Measurements from ENCODE around the gene SULT6B1.
"Not testable (repeated sequence)": the region's sequence is repeated elsewhere in the genome, so short reads cannot be mapped to it uniquely, and the experiment has no call there.

The SULT6B1 gene

GRCh38 chr2:37195862-37196319 lies 7.4 kb upstream of the SULT6B1 start:
- not testable (repeated sequence) for DNase-seq (ENCODE audit: low read depth)

- DNase-seq (ENCODE audit: low read depth): no peak
These were observed 4.1 kb upstream of the SULT6B1 start for GRCh38 chr2:37192551-37192950.

GRCh38 chr2:37191747-37192146 lies 3.3 kb upstream of the SULT6B1 start:
- DNase-seq (ENCODE audit: low read depth): no peak

GRCh38 chr2:37191253-37191652 lies 2.8 kb upstream of the SULT6B1 start:
- DNase-seq (ENCODE audit: low read depth): no peak

GRCh38 chr2:37190290-37190689 lies 1.8 kb upstream of the SULT6B1 start:
- DNase-seq (ENCODE audit: low read depth): no peak

GRCh38 chr2:37189452-37190153 lies 1.1 kb upstream of the SULT6B1 start:
- DNase-seq (ENCODE audit: low read depth): no peak

- DNase-seq (ENCODE audit: low read depth): no peak
These were observed 6.5 kb downstream of the SULT6B1 start for GRCh38 chr2:37181726-37182684.

- DNase-seq (ENCODE audit: low read depth): no peak
These were observed 7.8 kb downstream of the SULT6B1 start for GRCh38 chr2:37180640-37181039.

GRCh38 chr2:37180006-37180639 lies 8.3 kb downstream of the SULT6B1 start:
- no peak for DNase-seq (ENCODE audit: low read depth)

- DNase-seq (ENCODE audit: low read depth): no peak
These were observed 14.7 kb downstream of the SULT6B1 start for GRCh38 chr2:37173741-37174140.

- DNase-seq (ENCODE audit: low read depth): no peak
These were observed 16.9 kb downstream of the SULT6B1 start for GRCh38 chr2:37171624-37171950.

GRCh38 chr2:37168217-37168981 lies 20.1 kb downstream of the SULT6B1 start:
- no peak for DNase-seq (ENCODE audit: low read depth)

GRCh38 chr2:37167636-37168180 lies 20.8 kb downstream of the SULT6B1 start:
- no peak for DNase-seq (ENCODE audit: low read depth)

GRCh38 chr2:37164757-37165156 lies 23.7 kb downstream of the SULT6B1 start:
- no peak for DNase-seq (ENCODE audit: low read depth)

- peak; percentile 49 for DNase-seq (ENCODE audit: low read depth)
These were observed 31.4 kb downstream of the SULT6B1 start, which contains the start of gene EIF2AK2 for GRCh38 chr2:37156857-37157714. EIF2AK2 (minus strand) TSS chr2:37156980; CDS start chr2:37147806, 9,174 bp downstream.

- no peak for DNase-seq (ENCODE audit: low read depth)
These were observed 32.2 kb downstream of the SULT6B1 start for GRCh38 chr2:37156071-37156856.

GRCh38 chr2:37154785-37155184 lies 33.7 kb downstream of the SULT6B1 start:
- no peak for DNase-seq (ENCODE audit: low read depth)

- DNase-seq (ENCODE audit: low read depth): no peak
These were observed 35.2 kb downstream of the SULT6B1 start for GRCh38 chr2:37153224-37153623.

- no peak for DNase-seq (ENCODE audit: low read depth)
These were observed 38.7 kb downstream of the SULT6B1 start for GRCh38 chr2:37149626-37150322.

All from CMK (cell line).